Hepatocyte (in vitro differentiated cells): ENCODE measurements around the gene PPP1R14B.

Experiments used
- EZH2 ChIP-seq: fragments of 200-600 bp; sonication (generic); IDR thresholded peaks from 2 replicates; pipeline ENCODE4 v1.6.1; 2016; ENCODE audit warnings: antibody characterized with exemption, mild to moderate bottlenecking, borderline replicate concordance
- TF ChIP-seq, protein P1 (sequence below): fragments of 200-600 bp; sonication (generic); IDR thresholded peaks from 2 replicates; pipeline ENCODE4 v1.5.1; 2016; ENCODE audit warnings: antibody characterized with exemption, mild to moderate bottlenecking; ENCODE audit not compliant: poor library complexity

DNA sequence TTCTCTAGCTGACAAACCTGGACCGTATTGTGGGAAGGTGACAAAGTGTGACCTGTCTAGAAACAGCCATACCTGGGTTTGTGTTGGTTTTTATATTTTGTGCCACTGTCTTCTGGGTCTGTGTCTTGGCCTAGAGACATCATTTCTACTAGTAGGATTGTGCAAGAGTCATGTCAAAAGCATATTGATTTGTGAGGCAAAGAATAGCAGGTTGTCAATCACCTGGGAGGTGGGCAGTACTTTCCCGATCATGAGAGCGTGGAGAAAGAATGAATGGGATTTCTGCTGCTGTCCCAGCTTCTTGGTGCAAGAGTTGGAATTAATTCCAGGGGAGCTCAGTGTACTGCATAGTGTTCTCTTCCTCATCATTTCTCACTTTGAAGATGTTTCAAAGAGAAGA is 45.2 kb downstream of the PPP1R14B start:
- TF ChIP-seq, protein P1, sequence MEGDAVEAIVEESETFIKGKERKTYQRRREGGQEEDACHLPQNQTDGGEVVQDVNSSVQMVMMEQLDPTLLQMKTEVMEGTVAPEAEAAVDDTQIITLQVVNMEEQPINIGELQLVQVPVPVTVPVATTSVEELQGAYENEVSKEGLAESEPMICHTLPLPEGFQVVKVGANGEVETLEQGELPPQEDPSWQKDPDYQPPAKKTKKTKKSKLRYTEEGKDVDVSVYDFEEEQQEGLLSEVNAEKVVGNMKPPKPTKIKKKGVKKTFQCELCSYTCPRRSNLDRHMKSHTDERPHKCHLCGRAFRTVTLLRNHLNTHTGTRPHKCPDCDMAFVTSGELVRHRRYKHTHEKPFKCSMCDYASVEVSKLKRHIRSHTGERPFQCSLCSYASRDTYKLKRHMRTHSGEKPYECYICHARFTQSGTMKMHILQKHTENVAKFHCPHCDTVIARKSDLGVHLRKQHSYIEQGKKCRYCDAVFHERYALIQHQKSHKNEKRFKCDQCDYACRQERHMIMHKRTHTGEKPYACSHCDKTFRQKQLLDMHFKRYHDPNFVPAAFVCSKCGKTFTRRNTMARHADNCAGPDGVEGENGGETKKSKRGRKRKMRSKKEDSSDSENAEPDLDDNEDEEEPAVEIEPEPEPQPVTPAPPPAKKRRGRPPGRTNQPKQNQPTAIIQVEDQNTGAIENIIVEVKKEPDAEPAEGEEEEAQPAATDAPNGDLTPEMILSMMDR = no peak
- no peak for TF ChIP-seq EZH2
